ENCODE results near the gene CABYR. TPM values are rescaled to one million over a fixed set of nuclear protein-coding genes. Genes with fewer than 3 reads are reported as not detected.

Gene CABYR
- total and polyA plus RNA-seq, 2 donors (not counting 1 experiment from before 2014, with no cell fraction given) = 7.3 to 14.0 TPM

- no peak for TF ChIP-seq EZH2 (IDR thresholded peaks at IDR 0.05; ENCODE audit: low read length, missing control alignments)
- no peak for TF ChIP-seq CTCF (conservative IDR thresholded peaks at IDR 0.05 in 1 of 2, IDR thresholded peaks at IDR 0.05 in 1 of 2; ENCODE audit: low read depth in 1 of 2, low read length in 2 of 2)
- Histone ChIP-seq H4K20me1 (ENCODE audit: control insufficient read depth, extremely low read depth, insufficient read depth, low read length) (no peaks in the 10 kb centered on the region), H3K36me3 (ENCODE audit: control insufficient read depth, insufficient read depth, low read length) (no peaks in the 10 kb centered on the region), H3K4me1 (ENCODE audit: control insufficient read depth, extremely low read depth, insufficient read depth, low read length) (no peaks in the 10 kb centered on the region), H3K79me2 (ENCODE audit: control insufficient read depth, insufficient read depth, low read length) (no peaks in the 10 kb centered on the region), H3K4me2 (ENCODE audit: extremely low read depth, insufficient read depth, low read length) (no peak overlapping the region), H3K27ac (ENCODE audit: insufficient read depth, low read length) (no peak overlapping the region), H3K9me3 (ENCODE audit: control insufficient read depth, insufficient read depth, low read depth, low read length) (no peaks in the 10 kb centered on the region), H3K9ac (ENCODE audit: insufficient read depth, low read length) (no peak overlapping the region), H2AFZ (ENCODE audit: low read length) (no peak overlapping the region), H3K27me3 (ENCODE audit: control insufficient read depth, insufficient read depth, low read length) (no peaks in the 10 kb centered on the region), H3K4me3 (replicated peaks in 1 of 4; ENCODE audit: control extremely low read depth in 1 of 4, insufficient read depth in 1 of 4, low read depth in 3 of 4, low read length in 4 of 4) (no peak overlapping the region)
- peak in 1 of 2 donors; percentile 19 for DNase-seq (ENCODE audit: low read depth in 2 of 2)
These were observed 35.4 kb upstream of the CABYR start for GRCh38 chr18:24103320-24104021.

DNA sequence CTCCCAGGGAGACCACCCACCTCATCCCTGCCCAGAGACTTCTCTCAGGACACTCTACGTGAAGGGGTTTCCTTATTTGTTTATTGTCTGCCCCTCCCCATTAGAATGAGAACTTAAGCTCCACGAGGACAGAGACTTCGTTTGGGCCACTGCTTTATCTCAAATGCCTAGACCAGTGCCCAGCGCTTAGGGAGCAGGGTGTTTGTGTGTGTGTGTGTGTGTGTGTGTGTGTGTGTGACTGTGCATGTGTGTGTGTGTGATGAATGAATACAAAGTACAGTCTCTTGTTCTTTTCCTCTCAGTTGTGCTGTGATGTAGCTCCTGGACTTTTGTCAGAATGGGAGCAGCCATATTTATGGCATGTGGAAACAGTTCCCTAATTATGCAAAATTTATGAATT is 34.4 kb upstream of the CABYR start:
- no peak overlapping the region for H3K27ac ChIP-seq (ENCODE audit: insufficient read depth, low read length)
- H3K4me3 ChIP-seq (replicated peaks in 1 of 4; ENCODE audit: control extremely low read depth in 1 of 4, insufficient read depth in 1 of 4, low read depth in 3 of 4, low read length in 4 of 4) = no peak overlapping the region
- TF ChIP-seq EZH2 (IDR thresholded peaks at IDR 0.05; ENCODE audit: low read length, missing control alignments) (no peak), CTCF (conservative IDR thresholded peaks at IDR 0.05 in 1 of 2, IDR thresholded peaks at IDR 0.05 in 1 of 2; ENCODE audit: low read depth in 1 of 2, low read length in 2 of 2) (no peak)
- H2AFZ ChIP-seq (ENCODE audit: low read length) = no peak overlapping the region
- no peaks in the 10 kb centered on the region for H4K20me1 ChIP-seq (ENCODE audit: control insufficient read depth, extremely low read depth, insufficient read depth, low read length)
- H3K4me1 ChIP-seq (ENCODE audit: control insufficient read depth, extremely low read depth, insufficient read depth, low read length) = no peaks in the 10 kb centered on the region
- H3K36me3 ChIP-seq (ENCODE audit: control insufficient read depth, insufficient read depth, low read length) = no peaks in the 10 kb centered on the region
- no peak overlapping the region for H3K4me2 ChIP-seq (ENCODE audit: extremely low read depth, insufficient read depth, low read length)
- no peaks in the 10 kb centered on the region for H3K9me3 ChIP-seq (ENCODE audit: control insufficient read depth, insufficient read depth, low read depth, low read length)
- H3K27me3 ChIP-seq (ENCODE audit: control insufficient read depth, insufficient read depth, low read length) = no peaks in the 10 kb centered on the region
- no peaks in the 10 kb centered on the region for H3K79me2 ChIP-seq (ENCODE audit: control insufficient read depth, insufficient read depth, low read length)
- DNase-seq (ENCODE audit: low read depth in 2 of 2) = no peak
- H3K9ac ChIP-seq (ENCODE audit: insufficient read depth, low read length) = no peak overlapping the region

DNA sequence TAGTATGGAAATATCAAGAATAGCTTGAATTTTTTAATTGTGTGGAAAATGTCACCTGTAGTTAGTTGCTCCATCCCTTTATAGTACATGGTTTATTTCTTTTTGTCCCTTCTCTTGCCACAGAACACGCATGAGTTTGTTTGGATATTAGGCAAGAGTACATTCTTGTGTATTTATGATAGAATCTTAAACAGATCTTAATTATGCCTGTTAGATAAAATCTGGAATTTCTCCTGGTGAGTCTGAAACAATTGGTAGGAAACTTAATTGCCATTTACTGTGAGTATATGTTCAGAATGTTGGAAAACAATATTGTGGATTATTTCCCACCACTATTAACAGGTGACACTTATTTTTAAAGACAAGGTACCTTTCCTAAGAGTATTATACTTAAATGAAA is 30.2 kb upstream of the CABYR start:
- Histone ChIP-seq H3K27ac (ENCODE audit: insufficient read depth, low read length) (no peak overlapping the region), H3K4me3 (replicated peaks in 1 of 4; ENCODE audit: control extremely low read depth in 1 of 4, insufficient read depth in 1 of 4, low read depth in 3 of 4, low read length in 4 of 4) (no peak overlapping the region), H3K9ac (ENCODE audit: insufficient read depth, low read length) (no peak overlapping the region), H4K20me1 (ENCODE audit: control insufficient read depth, extremely low read depth, insufficient read depth, low read length) (no peaks in the 10 kb centered on the region), H2AFZ (ENCODE audit: low read length) (no peak overlapping the region), H3K36me3 (ENCODE audit: control insufficient read depth, insufficient read depth, low read length) (no peaks in the 10 kb centered on the region), H3K79me2 (ENCODE audit: control insufficient read depth, insufficient read depth, low read length) (no peaks in the 10 kb centered on the region), H3K4me1 (ENCODE audit: control insufficient read depth, extremely low read depth, insufficient read depth, low read length) (peaks cover 6% of the 10 kb centered on the region), H3K4me2 (ENCODE audit: extremely low read depth, insufficient read depth, low read length) (no peak overlapping the region), H3K9me3 (ENCODE audit: control insufficient read depth, insufficient read depth, low read depth, low read length) (no peaks in the 10 kb centered on the region), H3K27me3 (ENCODE audit: control insufficient read depth, insufficient read depth, low read length) (no peaks in the 10 kb centered on the region)
- TF ChIP-seq CTCF (conservative IDR thresholded peaks at IDR 0.05 in 1 of 2, IDR thresholded peaks at IDR 0.05 in 1 of 2; ENCODE audit: low read depth in 1 of 2, low read length in 2 of 2) = no peak
- TF ChIP-seq EZH2 (IDR thresholded peaks at IDR 0.05; ENCODE audit: low read length, missing control alignments) = no peak
- no peak for DNase-seq (ENCODE audit: low read depth in 2 of 2)

Measured in fibroblast of lung (primary cell).